Uterus (tissue), 4 donors: Measurements from ENCODE around the gene CBFA2T2. TPM values are rescaled to one million over a fixed set of nuclear protein-coding genes. Genes with fewer than 3 reads are reported as not detected.
A peak's percentile ranks its signal among the peaks of the same experiment; 100 is the strongest.

Experiments
- DNase-seq, 2 donors: peaks; one replicate each; pipeline ENCODE4 v3.0.0-alpha.2; 2019 to 2020
- H3K27ac ChIP-seq, 2 donors: fragments of 200-600 bp; sonication (generic); 1 replicate in 1 of 2; 2 replicates in 1 of 2; pipeline ENCODE4 v1.5.1; 2016 to 2018
- H3K27me3 ChIP-seq, 2 donors: fragments of 200-600 bp; sonication (generic); one replicate each; pipeline ENCODE4 v1.5.1; 2018 to 2019; ENCODE audit warnings: control low read depth in 1 of 2
- H3K36me3 ChIP-seq, 2 donors: fragments of 200-600 bp; sonication (generic); one replicate each; pipeline ENCODE4 v1.5.1; 2019; ENCODE audit warnings: control low read depth in 1 of 2
- H3K4me1 ChIP-seq, 2 donors: fragments of 200-600 bp; sonication (generic); one replicate each; pipeline ENCODE4 v1.5.1; 2018 to 2019; ENCODE audit warnings: control low read depth in 1 of 2
- H3K4me3 ChIP-seq, 2 donors: fragments of 200-600 bp; sonication (generic); 1 replicate in 1 of 2; 2 replicates in 1 of 2; pipeline ENCODE4 v1.5.1; 2018 to 2019; ENCODE audit warnings: mild to moderate bottlenecking in 1 of 2
- H3K9me3 ChIP-seq, 2 donors: fragments of 200-600 bp; sonication (generic); one replicate each; pipeline ENCODE4 v1.5.1; 2019; ENCODE audit warnings: control low read depth in 1 of 2
- POLR2A ChIP-seq, 2 donors: fragments of 450-650 bp; IDR thresholded peaks; one replicate each; pipeline ENCODE4 v1.6.1; 2016; ENCODE audit warnings: antibody characterized with exemption in 2 of 2, mild to moderate bottlenecking in 1 of 2, moderate library complexity in 1 of 2
- intact Hi-C: fragments of 100-400 bp; cut with DNase I; formaldehyde crosslinking; loops from one replicate; pipeline ENCODE4 v1.15.1; 2023; ENCODE audit warnings: low total_unique reads
- total RNA-seq, 4 donors: library from RNA; depleted of rRNA in 3 of 4; stranded (reverse); fragments of >200 nt in 3 of 4; gene quantifications; one replicate each; pipeline versions ENCODE4 v1.1.0 to v1.2.4, GENCODE V29; 2014 to 2023
- TF ChIP-seq, protein P1 (sequence below), 4 experiments: fragments of 200-600 bp in 2 of 4; fragments of 450-650 bp in 2 of 4; sonication (generic) in 2 of 4; IDR thresholded peaks; one replicate each; pipeline ENCODE4 v1.5.1; 2016 to 2019; ENCODE audit warnings: antibody characterized with exemption in 4 of 4, mild to moderate bottlenecking in 2 of 4, moderate library complexity in 1 of 4
- donor health status: DM: yes; HTN: yes; CAD: no.

Gene CBFA2T2
- total RNA-seq, 4 donors from 2014 or later, result 13.6 to 32.4 (median 24.3) TPM

- intact Hi-C loops, result no loop called here
- Histone ChIP-seq H3K27me3 (no peaks in the 10 kb centered on the region), H3K4me1 (peaks cover 0 to 3% of the 10 kb centered on the region in 2 donors), H3K36me3 (no peaks in the 10 kb centered on the region), H3K9me3 (no peaks in the 10 kb centered on the region), H3K4me3 (no peak overlapping the region), H3K27ac (no peak overlapping the region)
- TF ChIP-seq, protein P1, sequence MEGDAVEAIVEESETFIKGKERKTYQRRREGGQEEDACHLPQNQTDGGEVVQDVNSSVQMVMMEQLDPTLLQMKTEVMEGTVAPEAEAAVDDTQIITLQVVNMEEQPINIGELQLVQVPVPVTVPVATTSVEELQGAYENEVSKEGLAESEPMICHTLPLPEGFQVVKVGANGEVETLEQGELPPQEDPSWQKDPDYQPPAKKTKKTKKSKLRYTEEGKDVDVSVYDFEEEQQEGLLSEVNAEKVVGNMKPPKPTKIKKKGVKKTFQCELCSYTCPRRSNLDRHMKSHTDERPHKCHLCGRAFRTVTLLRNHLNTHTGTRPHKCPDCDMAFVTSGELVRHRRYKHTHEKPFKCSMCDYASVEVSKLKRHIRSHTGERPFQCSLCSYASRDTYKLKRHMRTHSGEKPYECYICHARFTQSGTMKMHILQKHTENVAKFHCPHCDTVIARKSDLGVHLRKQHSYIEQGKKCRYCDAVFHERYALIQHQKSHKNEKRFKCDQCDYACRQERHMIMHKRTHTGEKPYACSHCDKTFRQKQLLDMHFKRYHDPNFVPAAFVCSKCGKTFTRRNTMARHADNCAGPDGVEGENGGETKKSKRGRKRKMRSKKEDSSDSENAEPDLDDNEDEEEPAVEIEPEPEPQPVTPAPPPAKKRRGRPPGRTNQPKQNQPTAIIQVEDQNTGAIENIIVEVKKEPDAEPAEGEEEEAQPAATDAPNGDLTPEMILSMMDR (IDR thresholded peaks at IDR 0.05), result no peak
- TF ChIP-seq POLR2A (IDR thresholded peaks at IDR 0.05), result no peak
- DNase-seq, result no peak
Observed at GRCh38 chr20:33575282-33575681, 85.4 kb downstream of the CBFA2T2 start.

GRCh38 chr20:33576432-33577125 lies 86.7 kb downstream of the CBFA2T2 start:
- Histone ChIP-seq H3K27ac (peak overlapping the region in 1 of 2 donors; percentile 8), H3K4me3 (no peak overlapping the region), H3K4me1 (peaks cover 0 to 3% of the 10 kb centered on the region in 2 donors), H3K9me3 (no peaks in the 10 kb centered on the region), H3K36me3 (no peaks in the 10 kb centered on the region), H3K27me3 (no peaks in the 10 kb centered on the region)
- intact Hi-C loops, result no loop called here
- no peak for DNase-seq
- TF ChIP-seq, protein P1 (IDR thresholded peaks at IDR 0.05), result no peak
- TF ChIP-seq POLR2A (IDR thresholded peaks at IDR 0.05), result no peak

DNA sequence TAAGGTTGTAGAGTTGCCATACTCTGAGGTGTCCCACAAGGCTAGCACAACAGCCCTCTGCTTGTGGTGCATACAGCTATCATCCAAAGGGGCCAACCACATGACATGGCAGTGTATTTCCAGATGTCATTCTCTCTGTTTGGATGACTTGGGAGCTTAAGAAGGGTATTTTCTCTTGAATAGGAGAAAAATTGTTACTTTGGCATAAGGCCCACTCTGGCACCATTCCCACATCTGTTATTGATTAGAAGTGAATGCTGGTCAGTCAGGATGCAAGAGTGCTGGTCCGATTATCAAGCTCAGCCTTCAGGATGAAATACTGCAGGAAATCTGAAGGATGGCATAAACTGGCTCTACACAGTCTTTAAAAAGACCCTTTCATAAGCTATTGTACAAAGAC lies 88.6 kb downstream of the CBFA2T2 start:
- no peaks in the 10 kb centered on the region for H3K36me3 ChIP-seq
- H3K4me3 ChIP-seq, result no peak overlapping the region
- intact Hi-C loops, result no loop called here
- DNase-seq, result peak in 1 of 2 donors; percentile 29
- no peak for TF ChIP-seq POLR2A (IDR thresholded peaks at IDR 0.05)
- TF ChIP-seq, protein P1 (IDR thresholded peaks at IDR 0.05), result no peak
- H3K9me3 ChIP-seq, result no peaks in the 10 kb centered on the region
- H3K27ac ChIP-seq, result no peak overlapping the region
- peaks cover 0 to 3% of the 10 kb centered on the region in 2 donors for H3K4me1 ChIP-seq
- no peaks in the 10 kb centered on the region for H3K27me3 ChIP-seq

DNA sequence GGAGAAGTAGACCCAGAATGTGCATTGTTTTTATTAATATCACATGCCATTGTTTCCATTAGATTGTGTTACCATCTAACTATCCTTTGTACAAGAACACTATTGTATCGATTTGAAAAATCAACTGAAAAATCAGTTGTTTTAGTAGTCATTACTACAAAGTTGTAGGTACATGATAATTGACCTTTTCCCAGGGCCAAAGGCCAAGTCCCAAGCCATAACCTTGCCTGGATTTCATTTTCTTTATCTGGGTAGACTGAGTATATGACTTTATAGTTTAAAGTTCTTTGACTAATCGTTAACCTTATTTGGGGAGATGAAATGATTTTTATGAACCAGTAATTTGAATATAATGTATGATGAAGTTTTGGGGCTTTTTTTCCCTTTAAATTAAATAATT lies 93.2 kb downstream of the CBFA2T2 start:
- H3K27me3 ChIP-seq, result no peaks in the 10 kb centered on the region
- H3K4me1 ChIP-seq, result no peaks in the 10 kb centered on the region
- intact Hi-C loops, result no loop called here
- TF ChIP-seq POLR2A (IDR thresholded peaks at IDR 0.05), result no peak
- TF ChIP-seq, protein P1 (IDR thresholded peaks at IDR 0.05), result no peak
- H3K27ac ChIP-seq, result no peak overlapping the region
- no peaks in the 10 kb centered on the region for H3K36me3 ChIP-seq
- no peaks in the 10 kb centered on the region for H3K9me3 ChIP-seq
- no peak overlapping the region for H3K4me3 ChIP-seq
- DNase-seq, result no peak

GRCh38 chr20:33584976-33585375 lies 95.1 kb downstream of the CBFA2T2 start:
- Histone ChIP-seq H3K4me1 (no peaks in the 10 kb centered on the region), H3K27ac (no peak overlapping the region), H3K36me3 (no peaks in the 10 kb centered on the region), H3K9me3 (no peaks in the 10 kb centered on the region), H3K4me3 (no peak overlapping the region), H3K27me3 (no peaks in the 10 kb centered on the region)
- no peak for DNase-seq
- intact Hi-C loops, result no loop called here
- no peak for TF ChIP-seq POLR2A (IDR thresholded peaks at IDR 0.05)
- TF ChIP-seq, protein P1 (IDR thresholded peaks at IDR 0.05), result no peak
